HEK293T (cell line): Measurements from ENCODE around the gene SRRD.

Experiments
- CTCF ChIA-PET: fragments of 350-600 bp; formaldehyde crosslinking; extraction: SDS; loops from one replicate; lab custom pipeline; 2021; ENCODE audit warnings: antibody characterized with exemption, inconsistent platforms; lab: Yijun Ruan, JAX
- POLR2A ChIA-PET: fragments of 350-600 bp; formaldehyde crosslinking; extraction: SDS; loops from one replicate; lab custom pipeline; 2020; ENCODE audit warnings: antibody characterized with exemption, inconsistent platforms; lab: Yijun Ruan, JAX
- DNase-seq: peaks from one replicate; pipeline ENCODE4 v3.0.0; 2012; ENCODE audit warnings: mixed read lengths; ENCODE audit errors: extremely low spot score
- ARNT ChIP-seq: fragments of 450-650 bp; IDR thresholded peaks from 2 replicates; pipeline ENCODE4 v1.6.1; 2017; ENCODE audit warnings: mild to moderate bottlenecking
- BHLHE40 ChIP-seq: fragments of 450-650 bp; IDR thresholded peaks from 2 replicates; pipeline ENCODE4 v1.6.1; 2016; ENCODE audit warnings: mild to moderate bottlenecking, moderate library complexity, borderline replicate concordance
- CTBP1 ChIP-seq: fragments of 450-650 bp; IDR thresholded peaks from 2 replicates; pipeline ENCODE4 v1.6.1; 2016; ENCODE audit warnings: borderline replicate concordance
- ELF4 ChIP-seq: fragments of 450-650 bp; IDR thresholded peaks from 2 replicates; pipeline ENCODE4 v1.6.1; 2017; ENCODE audit warnings: antibody characterized with exemption
- FOXA1 ChIP-seq: fragments of 450-650 bp; IDR thresholded peaks from 2 replicates; pipeline ENCODE4 v1.6.1; 2016; ENCODE audit warnings: mild to moderate bottlenecking
- FOXK2 ChIP-seq: fragments of 450-650 bp; IDR thresholded peaks from 2 replicates; pipeline ENCODE4 v1.6.1; 2016; ENCODE audit warnings: mild to moderate bottlenecking
- FOXM1 ChIP-seq: fragments of 450-650 bp; IDR thresholded peaks from 2 replicates; pipeline ENCODE4 v1.6.1; 2017; ENCODE audit warnings: mild to moderate bottlenecking, borderline replicate concordance
- HDGF ChIP-seq: fragments of 450-650 bp; IDR thresholded peaks from 2 replicates; pipeline ENCODE4 v1.6.1; 2017; ENCODE audit warnings: antibody characterized with exemption, borderline replicate concordance
- L3MBTL2 ChIP-seq: fragments of 450-650 bp; conservative IDR thresholded peaks from 2 replicates; pipeline ENCODE4 v1.6.1; 2016; ENCODE audit warnings: mild to moderate bottlenecking
- LEF1 ChIP-seq: fragments of 450-650 bp; IDR thresholded peaks from 2 replicates; pipeline ENCODE4 v1.6.1; 2017; ENCODE audit warnings: mild to moderate bottlenecking, borderline replicate concordance
- NFRKB ChIP-seq: fragments of 450-650 bp; IDR thresholded peaks from 2 replicates; pipeline ENCODE4 v1.6.1; 2016; ENCODE audit warnings: mild to moderate bottlenecking, moderate library complexity
- SP1 ChIP-seq: fragments of 450-650 bp; IDR thresholded peaks from 2 replicates; pipeline ENCODE4 v1.6.1; 2017
- SUZ12 ChIP-seq: fragments of 450-650 bp; IDR thresholded peaks from 2 replicates; pipeline ENCODE4 v1.6.1; 2016; ENCODE audit warnings: mild to moderate bottlenecking
- TARDBP ChIP-seq: fragments of 450-650 bp; IDR thresholded peaks from 2 replicates; pipeline ENCODE4 v1.6.1; 2016
- ZNF384 ChIP-seq: fragments of 450-650 bp; IDR thresholded peaks from 2 replicates; pipeline ENCODE4 v1.6.1; 2016
- TF ChIP-seq, protein P1 (sequence below): fragments of 450-650 bp; IDR thresholded peaks from 2 replicates; pipeline ENCODE4 v1.6.1; 2016

The SRRD gene

DNA sequence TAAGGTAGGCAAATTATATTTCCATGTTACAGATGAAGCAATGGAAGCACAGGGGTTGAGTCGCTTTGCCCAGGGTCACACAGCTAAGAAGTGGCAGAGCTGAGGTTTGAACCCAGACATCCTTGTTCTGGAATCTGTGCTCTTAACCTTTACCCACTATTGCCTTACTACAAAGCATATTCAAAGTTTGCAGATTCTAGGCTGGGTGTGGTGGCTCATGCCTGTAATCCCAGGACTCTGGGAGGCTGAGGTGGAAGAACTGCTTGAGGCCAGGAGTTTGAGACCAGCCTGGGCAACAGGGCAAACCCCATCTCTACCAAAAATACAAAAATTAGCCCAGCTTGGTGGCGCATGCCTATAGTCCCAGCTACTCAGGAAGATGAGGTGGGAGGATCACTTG is 56.4 kb downstream of the SRRD start:
- ChIA-PET CTCF (no interaction called here), POLR2A (no interaction called here)
- TF ChIP-seq FOXK2 (no peak), ELF4 (no peak), BHLHE40 (no peak), CTBP1 (no peak)
- no peak for DNase-seq

DNA sequence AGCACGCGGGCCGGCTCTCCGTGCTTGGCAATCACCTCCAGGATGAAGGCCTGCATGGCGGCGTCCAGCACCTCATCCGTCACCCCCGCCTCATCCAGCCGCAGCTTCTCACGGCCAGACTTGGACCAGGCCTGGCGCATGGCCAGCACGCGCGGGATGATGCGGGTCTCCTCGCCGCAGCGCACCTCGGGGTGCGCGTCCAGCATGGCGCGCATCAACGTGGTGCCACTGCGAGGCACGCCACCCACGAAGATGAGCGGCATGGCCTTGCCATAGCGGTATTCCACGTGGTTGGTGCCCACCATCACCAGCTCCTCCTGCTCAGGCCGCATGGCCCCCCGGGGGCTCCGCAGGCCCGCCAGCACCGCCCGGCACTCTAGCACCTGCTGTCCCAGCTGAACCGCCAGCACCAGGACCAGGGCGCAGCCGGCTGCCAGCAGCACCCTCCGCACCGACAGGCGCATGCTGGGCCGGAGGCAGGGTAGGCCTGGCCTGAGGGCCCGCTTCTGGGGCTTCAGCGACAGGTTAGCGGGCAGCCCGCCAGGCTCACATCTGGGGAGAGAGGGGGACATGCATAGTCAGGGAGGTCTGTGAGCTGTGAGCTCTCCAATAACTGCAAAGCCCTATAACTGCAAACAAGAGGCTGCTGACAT is 57.6 kb downstream of the SRRD start:
- ChIA-PET CTCF (no interaction called here), POLR2A (no interaction called here)
- no peak for DNase-seq

DNA sequence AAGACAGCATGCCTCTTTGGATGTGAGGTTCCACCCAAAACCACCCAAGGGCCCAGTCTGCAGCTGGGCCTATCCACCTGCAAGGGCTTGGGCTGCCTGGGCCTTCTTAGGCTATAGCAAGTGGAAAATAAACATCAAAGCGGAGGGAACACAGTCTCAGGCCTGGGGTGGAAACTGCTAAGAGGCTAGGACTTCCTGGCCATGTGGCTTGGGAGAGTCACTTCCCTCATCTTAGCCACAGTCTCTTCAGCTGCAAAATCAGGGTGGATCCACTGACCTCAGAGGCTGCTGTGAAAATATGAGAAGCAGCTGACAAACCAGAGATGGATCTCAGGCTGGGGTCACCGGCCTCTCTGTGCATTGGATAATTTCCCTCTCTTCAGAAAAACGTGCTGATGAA is 59.2 kb downstream of the SRRD start:
- DNase-seq = no peak
- ChIA-PET CTCF (no interaction called here), POLR2A (no interaction called here)
- no peak for TF ChIP-seq ELF4
- TF ChIP-seq CTBP1 = no peak
- no peak for TF ChIP-seq HDGF
- TF ChIP-seq ARNT = no peak
- TF ChIP-seq SP1 = no peak
- TF ChIP-seq SUZ12 = no peak
- no peak for TF ChIP-seq BHLHE40
- TF ChIP-seq FOXM1 = no peak
- TF ChIP-seq FOXK2 = no peak
- TF ChIP-seq LEF1 = no peak
- no peak for TF ChIP-seq L3MBTL2
- no peak for TF ChIP-seq FOXA1
- no peak for TF ChIP-seq TARDBP
- TF ChIP-seq, protein P1, sequence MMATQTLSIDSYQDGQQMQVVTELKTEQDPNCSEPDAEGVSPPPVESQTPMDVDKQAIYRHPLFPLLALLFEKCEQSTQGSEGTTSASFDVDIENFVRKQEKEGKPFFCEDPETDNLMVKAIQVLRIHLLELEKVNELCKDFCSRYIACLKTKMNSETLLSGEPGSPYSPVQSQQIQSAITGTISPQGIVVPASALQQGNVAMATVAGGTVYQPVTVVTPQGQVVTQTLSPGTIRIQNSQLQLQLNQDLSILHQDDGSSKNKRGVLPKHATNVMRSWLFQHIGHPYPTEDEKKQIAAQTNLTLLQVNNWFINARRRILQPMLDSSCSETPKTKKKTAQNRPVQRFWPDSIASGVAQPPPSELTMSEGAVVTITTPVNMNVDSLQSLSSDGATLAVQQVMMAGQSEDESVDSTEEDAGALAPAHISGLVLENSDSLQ = no peak
- no peak for TF ChIP-seq NFRKB
- TF ChIP-seq ZNF384 = no peak

More for the DNA sequence above, 57.6 kb downstream of the SRRD start:
- TF ChIP-seq SUZ12 (no peak), TARDBP (no peak), ZNF384 (no peak), ELF4 (no peak), SP1 (no peak)
- TF ChIP-seq, protein P1 = no peak
